GM19099 (cell line): ENCODE data around the gene CCNYL1.

Source experiments
- POLR2A ChIP-seq: IDR thresholded peaks from 3 replicates; pipeline ENCODE4 v1.6.1; 2011; ENCODE audit warnings: low read depth; ENCODE audit not compliant: insufficient read length; ENCODE audit errors: extremely low read depth

The CCNYL1 gene

GRCh38 chr2:207722773-207723424, 11.5 kb downstream of the CCNYL1 start:
- no peak for TF ChIP-seq POLR2A

- no peak for TF ChIP-seq POLR2A
Measured at GRCh38 chr2:207724113-207724512, 12.7 kb downstream of the CCNYL1 start.

- no peak for TF ChIP-seq POLR2A
Measured at GRCh38 chr2:207725873-207726578, 14.6 kb downstream of the CCNYL1 start.

GRCh38 chr2:207727261-207727660, 15.8 kb downstream of the CCNYL1 start:
- TF ChIP-seq POLR2A, result no peak

- TF ChIP-seq POLR2A, result no peak
Measured at GRCh38 chr2:207729465-207729998, 18.1 kb downstream of the CCNYL1 start.

GRCh38 chr2:207731138-207731537, 19.7 kb downstream of the CCNYL1 start:
- no peak for TF ChIP-seq POLR2A

- TF ChIP-seq POLR2A, result no peak
Measured at GRCh38 chr2:207733597-207734240, 22.3 kb downstream of the CCNYL1 start.

- no peak for TF ChIP-seq POLR2A
Measured at GRCh38 chr2:207734264-207734635, 22.8 kb downstream of the CCNYL1 start.

GRCh38 chr2:207734636-207735512, 23.4 kb downstream of the CCNYL1 start:
- TF ChIP-seq POLR2A, result no peak

GRCh38 chr2:207743514-207743913, 32.1 kb downstream of the CCNYL1 start:
- no peak for TF ChIP-seq POLR2A

GRCh38 chr2:207744050-207744449, 32.6 kb downstream of the CCNYL1 start:
- TF ChIP-seq POLR2A, result no peak

- TF ChIP-seq POLR2A, result no peak
Measured at GRCh38 chr2:207744451-207744850, 33.0 kb downstream of the CCNYL1 start.

GRCh38 chr2:207746131-207746530, 34.7 kb downstream of the CCNYL1 start:
- TF ChIP-seq POLR2A, result no peak

GRCh38 chr2:207747653-207748560, 36.5 kb downstream of the CCNYL1 start:
- TF ChIP-seq POLR2A, result no peak
